Right atrium auricular region (tissue), 2 donors: ENCODE results near the gene TFEB. TPM values are rescaled to one million over a fixed set of nuclear protein-coding genes. Genes with fewer than 3 reads are reported as not detected.

Experiments
- DNase-seq: peaks from one replicate; pipeline ENCODE4 v3.0.0-alpha.2; 2019; ENCODE audit warnings: low spot score
- H3K27ac ChIP-seq, 2 donors: fragments of 200-600 bp; sonication (generic); 1 replicate in 1 of 2; 2 replicates in 1 of 2; pipeline ENCODE4 v1.5.1; 2016 to 2019
- H3K27me3 ChIP-seq, 2 donors: fragments of 200-600 bp; sonication (generic); one replicate each; pipeline versions ENCODE4 v1.5.1 to v1.6.0; 2017 to 2019
- H3K36me3 ChIP-seq: fragments of 200-600 bp; sonication (generic); one replicate; pipeline ENCODE4 v1.5.1; 2016
- H3K4me1 ChIP-seq, 2 donors: fragments of 200-600 bp; sonication (generic); one replicate each; pipeline versions ENCODE4 v1.5.1 to v1.6.0; 2017 to 2019
- H3K4me3 ChIP-seq, 2 donors: fragments of 200-600 bp; sonication (generic); 1 replicate in 1 of 2; 2 replicates in 1 of 2; pipeline ENCODE4 v1.5.1; 2017 to 2019; ENCODE audit warnings: mild to moderate bottlenecking in 1 of 2, moderate library complexity in 1 of 2
- H3K9me3 ChIP-seq, 2 donors: fragments of 200-600 bp; sonication (generic); one replicate each; pipeline ENCODE4 v1.5.1; 2019
- CTCF ChIP-seq, 2 donors: fragments of 200-600 bp; sonication (generic); IDR thresholded peaks; one replicate each; pipeline ENCODE4 v1.5.1; 2019; ENCODE audit warnings: antibody characterized with exemption in 2 of 2
- total RNA-seq, 2 donors: library from RNA; depleted of rRNA; stranded (reverse); fragments of >200 nt; gene quantifications; one replicate each; pipeline ENCODE4 v1.1.0, GENCODE V29; 2016

The TFEB gene
- total RNA-seq, 2 donors from 2014 or later = 31.5 to 35.8 TPM

- no peaks in the 10 kb centered on the region for H3K27me3 ChIP-seq
- H3K9me3 ChIP-seq = no peaks in the 10 kb centered on the region
- H3K27ac ChIP-seq = no peak overlapping the region
- peaks cover 0 to 7% of the 10 kb centered on the region in 2 donors for H3K4me1 ChIP-seq
- no peak overlapping the region for H3K4me3 ChIP-seq
- DNase-seq = no peak
- H3K36me3 ChIP-seq = no peaks in the 10 kb centered on the region
- no peak for TF ChIP-seq CTCF (IDR thresholded peaks at IDR 0.05)
These were observed 78.0 kb downstream of the TFEB start for GRCh38 chr6:41657131-41658094.

GRCh38 chr6:41656002-41656691 lies 79.3 kb downstream of the TFEB start:
- Histone ChIP-seq H3K36me3 (no peaks in the 10 kb centered on the region), H3K27me3 (no peaks in the 10 kb centered on the region)

GRCh38 chr6:41655646-41656001 lies 79.8 kb downstream of the TFEB start:
- peaks cover 0 to 7% of the 10 kb centered on the region in 2 donors for H3K4me1 ChIP-seq
- no peaks in the 10 kb centered on the region for H3K27me3 ChIP-seq
- H3K27ac ChIP-seq = no peak overlapping the region
- no peak for DNase-seq
- no peaks in the 10 kb centered on the region for H3K9me3 ChIP-seq
- no peak overlapping the region for H3K4me3 ChIP-seq
- TF ChIP-seq CTCF (IDR thresholded peaks at IDR 0.05) = no peak
- H3K36me3 ChIP-seq = no peaks in the 10 kb centered on the region

More at GRCh38 chr6:41656002-41656691, 79.3 kb downstream of the TFEB start:
- Histone ChIP-seq H3K9me3 (no peaks in the 10 kb centered on the region), H3K4me1 (peaks cover 0 to 7% of the 10 kb centered on the region in 2 donors), H3K27ac (no peak overlapping the region), H3K4me3 (no peak overlapping the region)
- no peak for TF ChIP-seq CTCF (IDR thresholded peaks at IDR 0.05)
- no peak for DNase-seq

GRCh38 chr6:41655176-41655575 lies 80.2 kb downstream of the TFEB start:
- no peak overlapping the region for H3K4me3 ChIP-seq
- no peaks in the 10 kb centered on the region for H3K27me3 ChIP-seq
- no peaks in the 10 kb centered on the region for H3K36me3 ChIP-seq
- no peak for DNase-seq
- H3K27ac ChIP-seq = no peak overlapping the region
- peaks cover 0 to 7% of the 10 kb centered on the region in 2 donors for H3K4me1 ChIP-seq
- H3K9me3 ChIP-seq = no peaks in the 10 kb centered on the region
- TF ChIP-seq CTCF (IDR thresholded peaks at IDR 0.05) = no peak

- no peak overlapping the region for H3K4me3 ChIP-seq
- H3K9me3 ChIP-seq = no peaks in the 10 kb centered on the region
- no peak overlapping the region for H3K27ac ChIP-seq
- no peaks in the 10 kb centered on the region for H3K27me3 ChIP-seq
- no peaks in the 10 kb centered on the region for H3K36me3 ChIP-seq
- DNase-seq = no peak
- H3K4me1 ChIP-seq = peaks cover 0 to 7% of the 10 kb centered on the region in 2 donors
- TF ChIP-seq CTCF (IDR thresholded peaks at IDR 0.05) = no peak
These were observed 80.7 kb downstream of the TFEB start for GRCh38 chr6:41654698-41655151.
